Aorta (tissue), 5 donors: ENCODE measurements around the gene CCDC171. TPM values are rescaled to one million over a fixed set of nuclear protein-coding genes. Genes with fewer than 3 reads are reported as not detected.

Source experiments
- ATAC-seq: fragments of 200-7000 bp; cut with Tn5 transposase; one replicate; pipeline ENCODE4 v1.9.1; 2022; ENCODE audit warnings: moderate library complexity; ENCODE audit not compliant: low FRiP score
- DNase-seq, 2 donors: peaks; one replicate each; pipeline ENCODE4 v3.0.0-alpha.2; 2020
- H3K27ac ChIP-seq, 2 donors: one replicate each; pipeline ENCODE4 v1.5.1; 2013; ENCODE audit warnings: low read length in 2 of 2, mild to moderate bottlenecking in 2 of 2, moderate library complexity in 2 of 2, control low read depth in 1 of 2, inconsistent platforms in 1 of 2, low read depth in 1 of 2
- H3K27me3 ChIP-seq, 2 donors: one replicate each; pipeline ENCODE4 v1.6.1; 2013; ENCODE audit warnings: control low read depth in 1 of 2, low read length in 1 of 2, mild to moderate bottlenecking in 1 of 2, moderate library complexity in 1 of 2; ENCODE audit not compliant: insufficient read depth in 2 of 2, control insufficient read depth in 1 of 2
- H3K36me3 ChIP-seq, 2 donors: one replicate each; pipeline ENCODE4 v1.6.1; 2013; ENCODE audit warnings: control low read depth in 1 of 2, low read length in 1 of 2, mild to moderate bottlenecking in 1 of 2; ENCODE audit not compliant: insufficient read depth in 2 of 2, control insufficient read depth in 1 of 2
- H3K4me1 ChIP-seq, 2 donors: one replicate each; pipeline ENCODE4 v1.6.1; 2013; ENCODE audit warnings: low read length in 2 of 2, control low read depth in 1 of 2, mild to moderate bottlenecking in 1 of 2, moderate library complexity in 1 of 2; ENCODE audit not compliant: insufficient read depth in 2 of 2, control insufficient read depth in 1 of 2
- H3K4me3 ChIP-seq, 2 donors: one replicate each; pipeline ENCODE4 v1.5.1; 2013; ENCODE audit warnings: low read length in 2 of 2, control low read depth in 1 of 2, mild to moderate bottlenecking in 1 of 2
- H3K9me3 ChIP-seq: one replicate; pipeline ENCODE4 v1.6.1; 2013; ENCODE audit warnings: mild to moderate bottlenecking, low read length; ENCODE audit not compliant: control insufficient read depth
- WGBS, 2 donors: extraction: QIAGEN DNeasy Blood & Tissue Kit; methylation state at CpG; one replicate each; pipeline ENCODE4 v1.1.7; 2013; 5-methylcytosine and 5-hydroxymethylcytosine counted together
- intact Hi-C, 2 donors: fragments of 100-400 bp; cut with DNase I; formaldehyde crosslinking; loops; one replicate each; pipeline versions ENCODE4 v1.14.2 to v1.15.0; 2022
- polyA plus RNA-seq, 2 donors: library from polyadenylated mRNA; stranded (reverse); fragments of 200-250 nt; gene quantifications; one replicate each; pipeline ENCODE4 v1.2.3, GENCODE V29; 2013
- total RNA-seq, 2 donors: library from RNA; stranded (reverse); fragmentation: NEBNext Ultra II Directional; extraction: Animal tissue kit (Norgen Biotek cat#: 25700); gene quantifications; one replicate each; pipeline ENCODE4 v1.2.1, GENCODE V29; 2021
- donor health status: healthy with polysubstance abuse.
- donor health status: Bipolar disorder and iron deficiency.
- donor health status: DM: no; HTN: no; CAD: no.
- donor health status: DM: no; HTN: no; CAD: no.
- donor health status: DM: yes; HTN: yes; CAD: no.

CCDC171 gene
- total and polyA plus RNA-seq, 4 donors, result 0.13 to 5.4 (median 3.1) TPM

DNA sequence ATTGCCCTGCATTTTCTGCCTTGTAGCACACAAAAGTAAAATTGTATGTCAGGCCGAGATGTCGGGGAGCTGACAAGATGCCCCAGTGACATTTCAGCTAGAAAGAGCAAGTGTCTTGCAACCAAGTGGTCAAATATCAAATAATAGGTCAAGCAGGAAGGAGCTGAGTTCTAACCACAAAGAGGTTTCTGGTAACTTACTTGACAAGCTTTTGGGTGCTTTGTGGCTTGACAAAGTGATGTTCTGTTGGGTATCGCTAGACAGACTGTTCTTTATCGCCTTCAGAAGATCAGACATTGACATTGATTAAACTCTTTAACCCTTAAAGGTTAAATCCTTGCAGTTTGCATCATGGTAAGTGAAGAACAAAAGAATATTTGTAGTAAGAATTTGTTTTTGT is 419.9 kb downstream of the CCDC171 start:
- H3K36me3 ChIP-seq, result no peaks in the 10 kb centered on the region
- H3K27ac ChIP-seq, result no peak overlapping the region
- no peaks in the 10 kb centered on the region for H3K4me1 ChIP-seq
- ATAC-seq (no peak), DNase-seq (no peak)
- intact Hi-C loops, result no loop called here
- H3K27me3 ChIP-seq, result no peaks in the 10 kb centered on the region
- no peaks in the 10 kb centered on the region for H3K9me3 ChIP-seq
- 70 to 71% methylated on average over 4 of the region's 4 CpGs for WGBS, 2 donors
- no peak overlapping the region for H3K4me3 ChIP-seq

DNA sequence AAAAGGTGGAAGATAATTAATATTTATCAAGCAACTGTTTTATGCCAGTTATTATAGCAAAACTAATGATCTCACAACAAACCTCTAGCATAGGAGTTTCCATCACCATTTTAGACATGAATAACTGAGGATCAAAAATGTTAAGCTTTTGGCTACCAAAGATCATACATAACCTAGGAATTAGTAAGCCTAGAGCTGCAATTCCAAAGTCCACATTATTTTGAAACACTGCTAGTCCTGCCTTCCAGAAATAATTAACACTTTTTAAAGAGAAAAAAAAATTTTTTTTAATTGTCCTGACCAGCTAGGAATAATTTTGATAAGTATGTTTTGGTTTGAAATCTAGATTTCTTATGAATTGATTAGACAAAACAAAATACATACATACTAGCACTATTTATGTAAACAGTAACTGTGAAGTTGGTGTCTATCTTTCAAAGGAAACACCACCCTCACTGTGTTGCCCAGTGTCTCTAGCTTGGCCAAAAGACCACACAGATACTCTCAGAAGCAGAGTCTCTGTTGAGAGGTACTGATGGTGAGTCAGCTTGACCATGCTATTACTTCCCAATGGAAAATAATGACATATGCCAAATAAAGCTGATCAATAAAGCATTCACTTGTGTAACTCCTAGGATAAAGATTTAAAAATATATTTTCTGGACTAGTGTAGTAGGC is 422.4 kb downstream of the CCDC171 start:
- intact Hi-C loops, result no loop called here

DNA sequence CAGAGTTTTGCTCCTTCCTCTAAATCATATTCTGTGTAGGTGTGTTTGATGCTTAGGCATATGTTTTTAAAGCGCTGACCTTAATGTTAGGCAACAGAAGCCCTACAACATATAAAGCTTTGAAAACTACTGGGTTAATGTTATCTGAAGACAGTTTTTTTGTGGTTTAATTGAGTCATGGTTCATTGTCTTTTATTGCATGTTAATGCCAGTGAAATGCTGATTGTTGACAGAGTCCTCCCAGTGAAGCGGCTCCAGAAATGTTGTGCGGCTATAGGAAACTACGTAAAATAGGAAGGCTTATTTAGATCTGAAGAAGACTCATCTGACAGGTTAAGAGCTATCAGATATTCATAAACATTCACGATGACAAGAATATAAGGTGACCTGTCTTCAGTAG is 424.6 kb downstream of the CCDC171 start:
- ATAC-seq (no peak), DNase-seq (no peak)
- Histone ChIP-seq H3K9me3 (no peaks in the 10 kb centered on the region), H3K36me3 (no peaks in the 10 kb centered on the region), H3K4me1 (no peaks in the 10 kb centered on the region), H3K4me3 (no peak overlapping the region), H3K27ac (no peak overlapping the region), H3K27me3 (no peaks in the 10 kb centered on the region)
- intact Hi-C loops, result no loop called here
- WGBS, 2 donors, result 89 to 94% methylated on average over 5 of the region's 5 CpGs

More for the DNA sequence above, 422.4 kb downstream of the CCDC171 start:
- Histone ChIP-seq H3K27me3 (no peaks in the 10 kb centered on the region), H3K4me1 (no peaks in the 10 kb centered on the region), H3K36me3 (no peaks in the 10 kb centered on the region), H3K9me3 (no peaks in the 10 kb centered on the region), H3K27ac (no peak overlapping the region), H3K4me3 (no peak overlapping the region)
- ATAC-seq (no peak), DNase-seq (no peak)

DNA sequence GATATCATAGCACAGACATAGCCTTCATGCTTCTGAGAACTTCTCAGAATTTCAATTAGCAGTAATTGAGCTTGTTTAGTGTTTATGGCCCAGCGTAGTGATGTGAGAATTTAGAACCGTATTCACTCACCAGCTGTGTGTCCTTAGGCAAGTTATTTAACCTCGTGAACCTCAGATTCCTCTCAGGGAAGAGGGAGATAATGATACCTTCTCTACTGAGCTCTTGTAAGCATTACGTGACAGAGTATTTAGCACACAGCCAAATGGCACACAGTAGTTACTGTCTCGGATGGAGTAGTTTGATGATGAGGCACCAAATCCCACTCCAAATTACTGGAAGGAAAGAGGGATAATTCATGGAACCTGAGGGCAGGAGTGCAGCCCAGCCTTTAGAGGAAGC is 429.3 kb downstream of the CCDC171 start:
- no peaks in the 10 kb centered on the region for H3K36me3 ChIP-seq
- no peak for DNase-seq
- intact Hi-C loops, result no loop called here
- H3K27ac ChIP-seq, result no peak overlapping the region
- no peak for ATAC-seq
- no peaks in the 10 kb centered on the region for H3K4me1 ChIP-seq
- H3K27me3 ChIP-seq, result no peaks in the 10 kb centered on the region
- no peaks in the 10 kb centered on the region for H3K9me3 ChIP-seq
- H3K4me3 ChIP-seq, result no peak overlapping the region
- 64 to 69% methylated on average over 5 of the region's 5 CpGs for WGBS, 2 donors

- H3K4me3 ChIP-seq, result no peak overlapping the region
- H3K9me3 ChIP-seq, result peaks cover 1% of the 10 kb centered on the region
- 77 to 81% methylated on average over 7 of the region's 7 CpGs for WGBS, 2 donors
- ATAC-seq (peak; percentile 45), DNase-seq (no peak)
- no peaks in the 10 kb centered on the region for H3K27me3 ChIP-seq
- H3K36me3 ChIP-seq, result no peaks in the 10 kb centered on the region
- H3K4me1 ChIP-seq, result no peaks in the 10 kb centered on the region
- intact Hi-C loops, result no loop called here
- H3K27ac ChIP-seq, result no peak overlapping the region
Observed at GRCh38 chr9:15999422-16000339, 446.8 kb downstream of the CCDC171 start.

DNA sequence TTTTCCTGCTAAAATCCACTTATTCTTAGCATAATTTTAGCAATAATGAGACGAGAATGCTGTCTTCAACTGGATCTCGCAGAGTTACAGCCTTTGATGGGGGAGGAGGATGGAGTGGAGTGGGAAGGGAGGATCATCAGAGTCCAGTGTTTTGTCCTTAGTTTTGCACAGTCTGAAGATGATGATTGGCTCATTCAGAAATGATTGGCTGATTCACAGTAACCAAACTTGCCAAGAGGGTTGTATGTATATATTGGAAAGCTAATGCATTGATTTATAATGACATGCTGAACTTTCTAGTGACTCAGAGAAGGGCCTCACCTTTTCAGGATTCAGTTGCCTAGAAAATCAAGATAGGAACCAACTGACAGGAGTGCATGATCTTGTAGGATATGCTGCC is 448.0 kb downstream of the CCDC171 start:
- H3K9me3 ChIP-seq, result no peaks in the 10 kb centered on the region
- no peak overlapping the region for H3K4me3 ChIP-seq
- intact Hi-C loops, result no loop called here
- no peaks in the 10 kb centered on the region for H3K27me3 ChIP-seq
- H3K27ac ChIP-seq, result no peak overlapping the region
- H3K4me1 ChIP-seq, result no peaks in the 10 kb centered on the region
- no peaks in the 10 kb centered on the region for H3K36me3 ChIP-seq
- DNase-seq, result no peak
- no peak for ATAC-seq
- WGBS, 2 donors, result 88 to 90% methylated on average over 2 of the region's 2 CpGs

DNA sequence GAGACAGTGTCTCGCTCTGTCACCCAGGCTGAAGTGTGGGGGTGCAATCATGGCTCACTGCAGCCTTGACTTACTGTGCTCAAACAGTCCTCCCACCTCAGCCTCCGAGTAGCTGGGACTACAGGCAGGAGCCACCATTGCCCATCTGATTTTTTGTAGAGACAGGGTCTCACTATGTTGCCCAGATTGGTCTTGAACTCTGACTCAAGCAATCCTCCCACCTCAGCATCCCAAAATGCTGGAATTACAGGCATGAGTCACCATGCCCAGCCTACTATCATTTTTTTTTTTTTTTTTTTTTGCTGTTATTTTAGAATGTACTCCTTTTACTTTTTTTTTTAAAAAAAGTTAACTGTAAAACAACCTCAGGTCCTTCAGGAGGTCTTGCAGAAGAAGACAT is 449.0 kb downstream of the CCDC171 start:
- no peaks in the 10 kb centered on the region for H3K27me3 ChIP-seq
- no peak overlapping the region for H3K4me3 ChIP-seq
- WGBS, 2 donors, result 91 to 93% methylated on average over 2 of the region's 2 CpGs
- no peaks in the 10 kb centered on the region for H3K9me3 ChIP-seq
- intact Hi-C loops, result no loop called here
- DNase-seq (no peak), ATAC-seq (no peak)
- no peaks in the 10 kb centered on the region for H3K36me3 ChIP-seq
- H3K27ac ChIP-seq, result no peak overlapping the region
- H3K4me1 ChIP-seq, result no peaks in the 10 kb centered on the region

DNA sequence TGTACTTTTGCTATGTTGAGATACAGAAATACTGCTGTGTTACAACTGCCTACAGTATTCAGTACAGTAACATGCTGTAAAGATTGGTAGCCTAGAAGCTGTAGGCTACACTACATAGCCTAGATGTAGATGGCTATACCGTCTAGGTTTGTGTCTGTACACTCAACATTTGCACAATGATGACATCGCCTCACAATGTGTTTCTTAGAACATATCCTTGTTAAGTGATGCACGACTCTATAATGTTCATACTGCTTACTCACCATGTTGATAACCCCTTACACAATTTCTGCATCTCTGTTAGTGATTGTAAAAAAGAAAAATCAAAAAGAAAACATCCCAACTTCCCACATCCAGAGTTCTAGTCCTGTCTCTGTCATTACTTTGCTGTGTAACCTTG is 450.0 kb downstream of the CCDC171 start:
- Histone ChIP-seq H3K27ac (no peak overlapping the region), H3K27me3 (no peaks in the 10 kb centered on the region), H3K9me3 (no peaks in the 10 kb centered on the region), H3K4me3 (no peak overlapping the region), H3K4me1 (no peaks in the 10 kb centered on the region), H3K36me3 (no peaks in the 10 kb centered on the region)
- intact Hi-C loops, result no loop called here
- 85% methylated on average over 3 of the region's 3 CpGs for WGBS, 2 donors
- DNase-seq (no peak), ATAC-seq (no peak)

DNA sequence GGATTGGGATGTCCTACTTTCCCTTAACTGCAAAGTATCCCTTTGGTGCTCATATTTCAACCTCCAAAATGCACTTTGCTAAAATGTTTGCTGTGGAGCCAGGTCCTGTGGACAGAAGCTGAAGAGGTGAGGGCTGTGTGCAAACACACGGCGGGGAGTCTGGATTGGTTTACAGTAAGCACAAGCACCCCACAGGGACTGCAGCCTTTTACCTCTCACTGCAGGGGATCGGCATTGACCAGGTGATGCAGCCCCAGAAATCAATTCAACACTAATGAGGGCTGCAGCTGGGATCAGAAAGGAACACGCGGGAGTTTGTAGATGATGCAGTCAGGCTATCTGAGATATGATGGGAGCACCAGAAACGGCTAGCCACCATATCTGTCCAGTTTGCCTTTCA is 450.9 kb downstream of the CCDC171 start:
- WGBS, 2 donors, result 66 to 69% methylated on average over 6 of the region's 6 CpGs
- DNase-seq (no peak), ATAC-seq (no peak)
- H3K4me1 ChIP-seq, result no peaks in the 10 kb centered on the region
- no peak overlapping the region for H3K4me3 ChIP-seq
- H3K27me3 ChIP-seq, result no peaks in the 10 kb centered on the region
- intact Hi-C loops, result no loop called here
- no peaks in the 10 kb centered on the region for H3K9me3 ChIP-seq
- no peak overlapping the region for H3K27ac ChIP-seq
- H3K36me3 ChIP-seq, result no peaks in the 10 kb centered on the region
